Lower leg skin (tissue), 3 donors: Measurements from ENCODE around the gene CHRM4.

Source experiments
- POLR2A ChIP-seq, 2 donors: fragments of 450-650 bp; IDR thresholded peaks; one replicate each; pipeline ENCODE4 v1.6.1; 2016 to 2017; ENCODE audit warnings: antibody characterized with exemption in 2 of 2, mild to moderate bottlenecking in 1 of 2, moderate library complexity in 1 of 2
- TF ChIP-seq, protein P1 (sequence below), 3 donors: fragments of 450-650 bp; IDR thresholded peaks; one replicate each; pipeline ENCODE4 v1.5.1; 2016; ENCODE audit warnings: antibody characterized with exemption in 3 of 3, mild to moderate bottlenecking in 3 of 3, moderate library complexity in 2 of 3

DNA sequence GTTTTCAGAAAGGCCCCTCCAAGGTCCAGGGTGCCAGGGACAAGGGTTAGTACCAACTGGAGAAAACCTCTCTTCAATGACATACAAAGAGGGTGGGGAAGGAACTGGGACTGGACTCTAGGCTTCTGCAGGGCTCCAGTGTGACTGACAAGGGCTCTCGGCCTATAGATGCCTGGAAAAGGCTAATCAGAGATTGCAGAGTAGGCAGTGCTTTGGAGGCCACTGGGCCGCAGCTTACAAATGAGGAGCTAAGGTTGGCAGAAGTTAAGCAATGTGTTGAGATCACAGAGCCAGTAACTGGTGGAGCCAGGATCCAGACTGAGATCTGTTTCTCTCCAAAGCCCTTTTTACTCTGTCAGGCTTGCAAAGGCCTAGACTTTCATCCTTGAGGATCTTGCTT, 51.8 kb downstream of the CHRM4 start:
- TF ChIP-seq, protein P1, sequence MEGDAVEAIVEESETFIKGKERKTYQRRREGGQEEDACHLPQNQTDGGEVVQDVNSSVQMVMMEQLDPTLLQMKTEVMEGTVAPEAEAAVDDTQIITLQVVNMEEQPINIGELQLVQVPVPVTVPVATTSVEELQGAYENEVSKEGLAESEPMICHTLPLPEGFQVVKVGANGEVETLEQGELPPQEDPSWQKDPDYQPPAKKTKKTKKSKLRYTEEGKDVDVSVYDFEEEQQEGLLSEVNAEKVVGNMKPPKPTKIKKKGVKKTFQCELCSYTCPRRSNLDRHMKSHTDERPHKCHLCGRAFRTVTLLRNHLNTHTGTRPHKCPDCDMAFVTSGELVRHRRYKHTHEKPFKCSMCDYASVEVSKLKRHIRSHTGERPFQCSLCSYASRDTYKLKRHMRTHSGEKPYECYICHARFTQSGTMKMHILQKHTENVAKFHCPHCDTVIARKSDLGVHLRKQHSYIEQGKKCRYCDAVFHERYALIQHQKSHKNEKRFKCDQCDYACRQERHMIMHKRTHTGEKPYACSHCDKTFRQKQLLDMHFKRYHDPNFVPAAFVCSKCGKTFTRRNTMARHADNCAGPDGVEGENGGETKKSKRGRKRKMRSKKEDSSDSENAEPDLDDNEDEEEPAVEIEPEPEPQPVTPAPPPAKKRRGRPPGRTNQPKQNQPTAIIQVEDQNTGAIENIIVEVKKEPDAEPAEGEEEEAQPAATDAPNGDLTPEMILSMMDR (IDR thresholded peaks at IDR 0.05) = no peak
- TF ChIP-seq POLR2A (IDR thresholded peaks at IDR 0.05) = no peak
